Esophagus muscularis mucosa (tissue), 4 donors: ENCODE measurements around the gene CPT1C. TPM values are rescaled to one million over a fixed set of nuclear protein-coding genes. Genes with fewer than 3 reads are reported as not detected.
A peak's percentile ranks its signal among the peaks of the same experiment; 100 is the strongest.

ENCODE experiments used
- DNase-seq: peaks from one replicate; pipeline ENCODE4 v3.0.0-alpha.2; 2017; ENCODE audit errors: extremely low spot score
- H3K27ac ChIP-seq, 4 donors: fragments of 200-600 bp; sonication (generic); replicated peaks in 1 of 4; 1 replicate in 3 of 4; 2 replicates in 1 of 4; pipeline ENCODE4 v1.5.1; 2016 to 2019; ENCODE audit warnings: mild to moderate bottlenecking in 1 of 4
- H3K27me3 ChIP-seq, 4 donors: fragments of 200-600 bp; sonication (generic); one replicate each; pipeline versions ENCODE4 v1.5.1 to v1.6.0; 2016 to 2019
- H3K36me3 ChIP-seq, 4 donors: fragments of 200-600 bp; sonication (generic); one replicate each; pipeline ENCODE4 v1.5.1; 2016 to 2019
- H3K4me1 ChIP-seq, 4 donors: fragments of 200-600 bp; sonication (generic); one replicate each; pipeline ENCODE4 v1.5.1; 2016 to 2019
- H3K4me3 ChIP-seq, 4 donors: fragments of 200-600 bp; sonication (generic); 1 replicate in 2 of 4; 2 replicates in 2 of 4; pipeline ENCODE4 v1.5.1; 2016 to 2019; ENCODE audit warnings: mild to moderate bottlenecking in 4 of 4, moderate library complexity in 1 of 4
- H3K9me3 ChIP-seq, 4 donors: fragments of 200-600 bp; sonication (generic); 1 replicate in 3 of 4; 2 replicates in 1 of 4; pipeline ENCODE4 v1.5.1; 2016 to 2019
- EP300 ChIP-seq: sonication (generic); formaldehyde crosslinking; IDR thresholded peaks from one replicate; pipeline ENCODE4 v1.6.1; 2017; ENCODE audit warnings: antibody characterized with exemption
- POLR2A ChIP-seq: fragments of 450-650 bp; IDR thresholded peaks from one replicate; pipeline ENCODE4 v1.6.1; 2017; ENCODE audit warnings: antibody characterized with exemption, moderate library complexity, mild to moderate bottlenecking, low read depth
- POLR2AphosphoS5 ChIP-seq, 2 donors: sonication (generic); formaldehyde crosslinking; IDR thresholded peaks; one replicate each; pipeline ENCODE4 v1.6.1; 2017; ENCODE audit warnings: antibody characterized with exemption in 2 of 2
- WGBS: methylation state at CpG from one replicate; pipeline ENCODE4 v1.1.5; 2018; 5-methylcytosine and 5-hydroxymethylcytosine counted together
- intact Hi-C: fragments of 100-400 bp; cut with DNase I; formaldehyde crosslinking; loops from one replicate; pipeline ENCODE4 v1.15.1; 2023
- total RNA-seq, 4 donors: library from RNA; depleted of rRNA; stranded (reverse); fragments of >200 nt; gene quantifications; one replicate each; pipeline versions ENCODE4 v1.1.0 to v1.2.1, GENCODE V29; 2016
- TF ChIP-seq, protein P1 (sequence below), 3 experiments: fragments of 200-600 bp in 2 of 3; fragments of 450-650 bp in 1 of 3; sonication (generic) in 2 of 3; IDR thresholded peaks; one replicate each; pipeline ENCODE4 v1.5.1; 2017 to 2019; ENCODE audit warnings: antibody characterized with exemption in 3 of 3, mild to moderate bottlenecking in 2 of 3, moderate library complexity in 1 of 3

The CPT1C gene
- total RNA-seq, 4 donors from 2014 or later, result 2.7 to 6.6 (median 3.9) TPM

DNA sequence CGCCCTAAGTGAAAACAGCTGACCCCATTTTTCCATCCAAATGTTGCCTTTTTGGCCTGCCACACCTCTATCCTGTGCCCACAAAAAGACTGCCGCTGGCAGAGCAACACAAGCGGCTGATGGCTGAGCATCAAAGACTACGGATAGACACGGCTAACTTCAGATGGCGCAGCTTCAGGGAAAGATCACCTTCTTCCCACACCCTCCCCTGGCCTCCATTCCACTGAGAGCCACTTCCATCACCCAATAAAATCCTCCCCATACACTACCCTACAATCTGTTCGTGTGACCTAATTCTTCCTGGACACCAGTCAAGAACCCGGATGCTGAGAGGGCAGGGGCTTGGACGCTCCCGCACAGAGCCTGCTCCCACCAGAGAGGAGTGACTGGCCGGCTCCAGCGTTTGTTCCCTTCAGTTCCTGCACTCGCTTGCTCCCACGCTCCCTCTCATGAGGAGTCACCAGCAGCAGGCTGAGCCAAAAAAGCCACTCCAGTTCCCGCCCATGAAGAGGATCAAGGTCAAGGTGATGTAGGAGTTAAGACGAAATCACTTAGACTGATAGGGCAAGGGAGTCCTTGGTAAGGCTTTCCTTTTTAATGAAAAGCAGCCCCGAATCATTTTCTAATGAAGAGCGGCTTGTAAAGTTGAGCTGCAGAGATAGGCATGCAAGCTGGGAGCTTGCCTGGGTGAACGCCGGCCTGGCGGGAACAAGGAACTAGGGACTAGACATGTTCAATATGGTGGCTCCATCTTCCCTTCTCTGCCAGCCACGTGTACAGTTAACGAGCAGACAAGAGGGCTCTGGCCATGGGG is 36.5 kb downstream of the CPT1C start:
- no peak for DNase-seq
- WGBS, result 66% methylated on average over 23 of the region's 23 CpGs
- Histone ChIP-seq H3K4me1 (no peaks in the 10 kb centered on the region), H3K36me3 (no peaks in the 10 kb centered on the region), H3K27me3 (no peaks in the 10 kb centered on the region), H3K27ac (peak overlapping the region in 2 of 4 donors; percentile 3 to 22), H3K9me3 (no peaks in the 10 kb centered on the region), H3K4me3 (no peak overlapping the region)
- TF ChIP-seq, protein P1, sequence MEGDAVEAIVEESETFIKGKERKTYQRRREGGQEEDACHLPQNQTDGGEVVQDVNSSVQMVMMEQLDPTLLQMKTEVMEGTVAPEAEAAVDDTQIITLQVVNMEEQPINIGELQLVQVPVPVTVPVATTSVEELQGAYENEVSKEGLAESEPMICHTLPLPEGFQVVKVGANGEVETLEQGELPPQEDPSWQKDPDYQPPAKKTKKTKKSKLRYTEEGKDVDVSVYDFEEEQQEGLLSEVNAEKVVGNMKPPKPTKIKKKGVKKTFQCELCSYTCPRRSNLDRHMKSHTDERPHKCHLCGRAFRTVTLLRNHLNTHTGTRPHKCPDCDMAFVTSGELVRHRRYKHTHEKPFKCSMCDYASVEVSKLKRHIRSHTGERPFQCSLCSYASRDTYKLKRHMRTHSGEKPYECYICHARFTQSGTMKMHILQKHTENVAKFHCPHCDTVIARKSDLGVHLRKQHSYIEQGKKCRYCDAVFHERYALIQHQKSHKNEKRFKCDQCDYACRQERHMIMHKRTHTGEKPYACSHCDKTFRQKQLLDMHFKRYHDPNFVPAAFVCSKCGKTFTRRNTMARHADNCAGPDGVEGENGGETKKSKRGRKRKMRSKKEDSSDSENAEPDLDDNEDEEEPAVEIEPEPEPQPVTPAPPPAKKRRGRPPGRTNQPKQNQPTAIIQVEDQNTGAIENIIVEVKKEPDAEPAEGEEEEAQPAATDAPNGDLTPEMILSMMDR (IDR thresholded peaks at IDR 0.05), result no peak
- TF ChIP-seq POLR2A, result no peak
- no peak for TF ChIP-seq EP300
- TF ChIP-seq POLR2AphosphoS5 (IDR thresholded peaks at IDR 0.05), result no peak
- intact Hi-C loops, result no loop called here

DNA sequence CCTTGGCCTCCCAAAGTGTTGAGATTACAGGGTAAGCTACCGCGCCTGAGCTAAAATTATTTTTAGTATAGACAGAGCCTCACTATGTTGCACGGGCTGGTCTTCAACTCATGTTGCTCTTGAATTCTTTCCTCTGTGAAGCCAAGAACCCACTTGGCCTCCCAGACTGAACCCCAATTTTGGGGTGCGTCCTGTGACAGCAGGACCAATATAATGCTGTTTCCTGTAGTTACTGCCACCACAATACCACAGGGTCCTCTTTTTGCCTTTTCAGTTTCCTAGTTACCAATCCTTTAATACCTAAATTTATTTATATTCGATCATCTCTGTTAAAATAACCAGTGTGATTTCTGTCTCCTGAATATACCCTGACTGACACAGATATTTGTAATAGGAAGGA is 39.2 kb downstream of the CPT1C start:
- TF ChIP-seq POLR2AphosphoS5 (IDR thresholded peaks at IDR 0.05) (no peak), EP300 (no peak), POLR2A (no peak)
- TF ChIP-seq, protein P1 (IDR thresholded peaks at IDR 0.05), result no peak
- no peak overlapping the region for H3K4me3 ChIP-seq
- H3K9me3 ChIP-seq, result no peaks in the 10 kb centered on the region
- H3K36me3 ChIP-seq, result no peaks in the 10 kb centered on the region
- no peaks in the 10 kb centered on the region for H3K27me3 ChIP-seq
- DNase-seq, result no peak
- H3K27ac ChIP-seq, result no peak overlapping the region
- intact Hi-C loops, result no loop called here
- 77% methylated on average over 5 of the region's 5 CpGs for WGBS
- no peaks in the 10 kb centered on the region for H3K4me1 ChIP-seq

DNA sequence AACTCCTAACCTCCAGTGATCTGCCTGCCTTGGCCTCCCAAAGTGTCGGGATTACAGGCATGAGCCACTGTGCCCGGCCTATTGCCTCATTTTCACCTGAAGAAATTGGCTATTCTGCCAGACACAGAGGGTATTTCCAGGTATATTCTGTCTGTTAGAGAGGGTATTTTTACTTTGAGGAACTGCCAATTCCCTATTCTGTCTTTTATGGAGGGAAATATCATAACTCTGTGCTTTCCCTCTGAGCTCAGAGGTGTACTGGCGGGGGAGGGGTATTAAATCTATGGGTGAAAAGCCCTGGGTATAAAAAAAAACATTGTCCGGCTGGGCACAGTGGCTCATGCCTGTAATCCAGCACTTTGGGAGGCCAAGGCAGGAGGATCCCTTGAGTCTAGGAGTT is 47.4 kb downstream of the CPT1C start:
- Histone ChIP-seq H3K4me3 (no peak overlapping the region), H3K4me1 (no peaks in the 10 kb centered on the region), H3K9me3 (no peaks in the 10 kb centered on the region), H3K27me3 (no peaks in the 10 kb centered on the region), H3K27ac (no peak overlapping the region), H3K36me3 (no peaks in the 10 kb centered on the region)
- DNase-seq, result no peak
- WGBS, result 85% methylated on average over 4 of the region's 4 CpGs
- TF ChIP-seq EP300 (no peak), POLR2AphosphoS5 (IDR thresholded peaks at IDR 0.05) (no peak)
- TF ChIP-seq, protein P1 (IDR thresholded peaks at IDR 0.05), result no peak
- intact Hi-C loops, result no loop called here

DNA sequence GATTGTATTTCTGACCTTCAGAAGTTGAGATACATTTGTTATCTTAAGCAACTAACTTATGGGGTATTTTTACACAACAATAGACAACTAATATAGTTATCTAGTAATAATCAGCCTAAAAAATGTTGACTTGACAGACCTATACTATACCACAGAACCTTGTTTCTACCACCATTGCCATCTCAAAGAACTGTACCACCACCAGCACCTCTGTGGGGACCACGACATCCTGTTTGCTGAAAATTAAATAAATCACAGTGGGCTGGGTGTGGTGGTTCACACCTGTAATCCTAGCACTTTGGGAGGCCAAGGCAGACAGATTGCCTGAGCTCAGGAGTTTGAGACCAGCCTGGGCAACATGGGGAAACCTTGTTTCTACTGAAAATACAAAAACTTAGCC is 48.2 kb downstream of the CPT1C start:
- H3K27ac ChIP-seq, result no peak overlapping the region
- DNase-seq, result no peak
- H3K27me3 ChIP-seq, result no peaks in the 10 kb centered on the region
- no peaks in the 10 kb centered on the region for H3K36me3 ChIP-seq
- intact Hi-C loops, result no loop called here
- 86% methylated on average over 1 of the region's 1 CpG for WGBS
- H3K4me1 ChIP-seq, result no peaks in the 10 kb centered on the region
- no peak overlapping the region for H3K4me3 ChIP-seq
- no peaks in the 10 kb centered on the region for H3K9me3 ChIP-seq
- TF ChIP-seq POLR2AphosphoS5 (IDR thresholded peaks at IDR 0.05) (no peak), POLR2A (no peak), EP300 (no peak)
- TF ChIP-seq, protein P1 (IDR thresholded peaks at IDR 0.05), result no peak

DNA sequence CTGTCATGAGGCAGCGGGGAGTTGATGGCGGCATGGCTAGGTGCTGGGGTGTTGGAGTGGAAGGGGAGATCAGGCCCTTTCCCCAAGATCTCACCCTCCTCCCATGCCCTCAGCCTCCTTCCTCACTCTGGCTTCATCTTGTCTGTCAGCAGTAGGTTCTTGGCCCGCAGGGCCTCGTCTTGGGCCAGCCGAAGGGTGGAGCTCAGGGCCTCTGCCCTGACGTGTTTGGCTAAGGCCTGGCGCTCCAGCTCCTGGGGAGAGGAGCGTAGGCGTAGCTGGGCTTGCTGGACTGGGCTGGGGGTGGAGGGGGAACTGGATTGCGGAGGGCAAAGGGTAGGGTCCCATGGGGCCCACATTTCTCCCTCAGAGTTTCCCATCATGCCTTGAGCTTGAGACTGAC is 49.0 kb downstream of the CPT1C start:
- no peak for TF ChIP-seq POLR2AphosphoS5 (IDR thresholded peaks at IDR 0.05)
- no peak for TF ChIP-seq EP300
- no peak for TF ChIP-seq POLR2A
- TF ChIP-seq, protein P1 (IDR thresholded peaks at IDR 0.05), result no peak
- H3K4me3 ChIP-seq, result no peak overlapping the region
- no peaks in the 10 kb centered on the region for H3K36me3 ChIP-seq
- no peaks in the 10 kb centered on the region for H3K27me3 ChIP-seq
- no peak overlapping the region for H3K27ac ChIP-seq
- WGBS, result 91% methylated on average over 8 of the region's 10 CpGs
- H3K4me1 ChIP-seq, result no peaks in the 10 kb centered on the region
- intact Hi-C loops, result no loop called here
- no peaks in the 10 kb centered on the region for H3K9me3 ChIP-seq
- DNase-seq, result no peak
